Loucy (cell line): ENCODE measurements around the gene PPP2R5C.

ENCODE experiments used
- H2AFZ ChIP-seq: fragments of 200-600 bp; sonication (generic); 2 replicates; pipeline ENCODE4 v1.6.0; 2016; ENCODE audit warnings: antibody characterized with exemption, mild to moderate bottlenecking, low read length, moderate library complexity
- H3F3A ChIP-seq: fragments of 200-600 bp; 2 replicates; pipeline ENCODE4 v1.6.0; 2016; ENCODE audit warnings: antibody characterized with exemption, low read depth, mild to moderate bottlenecking
- H3K27me3 ChIP-seq: fragments of 200-600 bp; sonication (generic); 2 replicates; pipeline ENCODE4 v1.6.1; 2014; ENCODE audit warnings: low read length, mild to moderate bottlenecking; ENCODE audit not compliant: insufficient read depth, poor library complexity, severe bottlenecking
- H3K36me3 ChIP-seq: fragments of 200-600 bp; sonication (generic); 2 replicates; pipeline ENCODE4 v1.6.1; 2016; ENCODE audit warnings: low read length; ENCODE audit not compliant: insufficient read depth
- H3K4me1 ChIP-seq: fragments of 200-600 bp; sonication (generic); 2 replicates; pipeline ENCODE4 v1.5.1; 2014; ENCODE audit warnings: low read length, mild to moderate bottlenecking; ENCODE audit not compliant: insufficient read depth, poor library complexity, severe bottlenecking
- H3K4me2 ChIP-seq: fragments of 200-600 bp; sonication (generic); 2 replicates; pipeline ENCODE4 v1.6.0; 2014; ENCODE audit warnings: antibody characterized with exemption, low read length, low read depth, mild to moderate bottlenecking; ENCODE audit not compliant: poor library complexity, severe bottlenecking
- H3K4me3 ChIP-seq: fragments of 200-600 bp; sonication (generic); 2 replicates; pipeline ENCODE4 v1.5.1; 2014; ENCODE audit warnings: low read length, mild to moderate bottlenecking, mixed read lengths; ENCODE audit not compliant: poor library complexity, severe bottlenecking
- H3K79me2 ChIP-seq: fragments of 200-600 bp; sonication (generic); 2 replicates; pipeline ENCODE4 v1.6.1; 2014; ENCODE audit warnings: low read length; ENCODE audit not compliant: insufficient read depth
- H3K9ac ChIP-seq: fragments of 200-600 bp; sonication (generic); 2 replicates; pipeline ENCODE4 v1.6.0; 2014; ENCODE audit warnings: mild to moderate bottlenecking, low read depth, low read length, moderate library complexity; ENCODE audit not compliant: poor library complexity, severe bottlenecking
- H3K9me2 ChIP-seq: fragments of 200-600 bp; sonication (generic); replicated peaks from 2 replicates; pipeline ENCODE4 v1.6.1; 2016; ENCODE audit warnings: low read depth, low read length, mixed read lengths
- H3K9me3 ChIP-seq: fragments of 200-600 bp; sonication (generic); 2 replicates; pipeline ENCODE4 v1.6.1; 2014; ENCODE audit warnings: mild to moderate bottlenecking, antibody characterized with exemption, low read length, low read depth; ENCODE audit not compliant: insufficient read depth
- H4K20me1 ChIP-seq: fragments of 200-600 bp; sonication (generic); 2 replicates; pipeline ENCODE4 v1.6.0; 2014; ENCODE audit warnings: antibody characterized with exemption, low read length, mild to moderate bottlenecking; ENCODE audit not compliant: insufficient read depth, poor library complexity, severe bottlenecking
- CTCF ChIP-seq: fragments of 200-600 bp; sonication (generic); conservative IDR thresholded peaks from 2 replicates; pipeline ENCODE4 v1.5.1; 2014; ENCODE audit warnings: mild to moderate bottlenecking, antibody characterized with exemption, low read length
- EZH2phosphoT487 ChIP-seq: fragments of 200-600 bp; IDR thresholded peaks from 2 replicates; pipeline ENCODE4 v1.6.1; 2018; ENCODE audit warnings: antibody characterized with exemption, mild to moderate bottlenecking, moderate library complexity, borderline replicate concordance

Gene PPP2R5C

GRCh38 chr14:101823066-101823465, 61.6 kb downstream of the PPP2R5C start:
- Histone ChIP-seq H4K20me1 (peaks cover 73% of the 10 kb centered on the region), H3K9ac (no peak overlapping the region), H3K4me3 (peak overlapping the region; percentile 5), H3K36me3 (peaks cover 21% of the 10 kb centered on the region; the same call in 1 of the 2 replicates), H3K4me2 (peak overlapping the region; percentile 54), H3K79me2 (peaks cover 98% of the 10 kb centered on the region), H3K4me1 (peaks cover 62% of the 10 kb centered on the region), H3F3A (no peaks in the 10 kb centered on the region), H3K9me2 (no peaks in the 10 kb centered on the region), H3K27me3 (no peaks in the 10 kb centered on the region), H2AFZ (no peak overlapping the region), H3K9me3 (no peaks in the 10 kb centered on the region)
- TF ChIP-seq CTCF (no peak), EZH2phosphoT487 (no peak)

GRCh38 chr14:101823511-101824120, 62.1 kb downstream of the PPP2R5C start:
- no peaks in the 10 kb centered on the region for H3F3A ChIP-seq
- peaks cover 60% of the 10 kb centered on the region for H3K4me1 ChIP-seq
- H3K27me3 ChIP-seq: no peaks in the 10 kb centered on the region
- H3K36me3 ChIP-seq: peaks cover 21% of the 10 kb centered on the region; the same call in 1 of the 2 replicates
- no peak for TF ChIP-seq CTCF
- no peak for TF ChIP-seq EZH2phosphoT487
- H2AFZ ChIP-seq: no peak overlapping the region
- H3K9me3 ChIP-seq: no peaks in the 10 kb centered on the region
- peaks cover 98% of the 10 kb centered on the region for H3K79me2 ChIP-seq
- H3K4me3 ChIP-seq: no peak overlapping the region
- no peaks in the 10 kb centered on the region for H3K9me2 ChIP-seq
- H3K9ac ChIP-seq: no peak overlapping the region
- peaks cover 73% of the 10 kb centered on the region for H4K20me1 ChIP-seq
- peak overlapping the region; percentile 54 for H3K4me2 ChIP-seq

GRCh38 chr14:101824339-101824727, 62.8 kb downstream of the PPP2R5C start:
- TF ChIP-seq CTCF: no peak
- TF ChIP-seq EZH2phosphoT487: no peak
- H3K4me1 ChIP-seq: peaks cover 52% of the 10 kb centered on the region
- H3K27me3 ChIP-seq: no peaks in the 10 kb centered on the region
- peak overlapping the region; percentile 54 for H3K4me2 ChIP-seq
- H2AFZ ChIP-seq: no peak overlapping the region
- H3K9me3 ChIP-seq: no peaks in the 10 kb centered on the region
- no peak overlapping the region for H3K4me3 ChIP-seq
- H3K9ac ChIP-seq: no peak overlapping the region
- H3K36me3 ChIP-seq: peaks cover 28% of the 10 kb centered on the region; the same call in 1 of the 2 replicates
- no peaks in the 10 kb centered on the region for H3F3A ChIP-seq
- peaks cover 74% of the 10 kb centered on the region for H4K20me1 ChIP-seq
- H3K9me2 ChIP-seq: no peaks in the 10 kb centered on the region
- peaks cover 98% of the 10 kb centered on the region for H3K79me2 ChIP-seq
